HepG2 (cell line): ENCODE data around the gene EPM2AIP1. TPM values are rescaled to one million over a fixed set of nuclear protein-coding genes. Genes with fewer than 3 reads are reported as not detected.

Experiments used
- KLF16 ChIP-seq, 2 experiments: sonication (generic) in 1 of 2; formaldehyde crosslinking in 1 of 2; IDR thresholded peaks; 2 replicates each; pipeline versions ENCODE4 v1.6.1 to v1.8.0; 2016 to 2023; ENCODE audit warnings: missing genetic modification reagents in 2 of 2, missing compliant biosample characterization in 1 of 2
- MAZ ChIP-seq, 2 experiments: sonication (generic) in 1 of 2; formaldehyde crosslinking in 1 of 2; IDR thresholded peaks; 2 replicates each; pipeline versions ENCODE4 v1.5.0 to v1.6.1; 2012 to 2020; ENCODE audit warnings: low read depth in 2 of 2, mild to moderate bottlenecking in 2 of 2, borderline replicate concordance in 1 of 2, improper control_type of control experiment in 1 of 2, low read length in 1 of 2, missing genetic modification reagents in 1 of 2, moderate library complexity in 1 of 2
- MED1 ChIP-seq: sonication (generic); formaldehyde crosslinking; IDR thresholded peaks from 2 replicates; pipeline ENCODE4 v1.4.0; 2020; ENCODE audit warnings: missing genetic modification reagents
- MEIS1 ChIP-seq: sonication (generic); formaldehyde crosslinking; IDR thresholded peaks from 2 replicates; pipeline ENCODE4 v1.9.0; 2021; ENCODE audit warnings: mild to moderate bottlenecking, missing genetic modification reagents, moderate library complexity, borderline replicate concordance
- ONECUT2 ChIP-seq: sonication (generic); formaldehyde crosslinking; IDR thresholded peaks from 2 replicates; pipeline ENCODE4 v1.4.0; 2020; ENCODE audit warnings: missing genetic modification reagents
- SNAI1 ChIP-seq: sonication (generic); formaldehyde crosslinking; IDR thresholded peaks from 2 replicates; pipeline ENCODE4 v1.5.0; 2020; ENCODE audit warnings: mild to moderate bottlenecking, missing genetic modification reagents, borderline replicate concordance
- USF2 ChIP-seq, 2 experiments: sonication (generic) in 1 of 2; formaldehyde crosslinking in 1 of 2; IDR thresholded peaks; 2 replicates each; pipeline versions ENCODE4 v1.5.1 to v1.6.1; 2011 to 2020; ENCODE audit warnings: borderline replicate concordance in 1 of 2, low read depth in 1 of 2, low read length in 1 of 2, mild to moderate bottlenecking in 1 of 2, missing genetic modification reagents in 1 of 2, moderate library complexity in 1 of 2
- XBP1 ChIP-seq: sonication (generic); formaldehyde crosslinking; IDR thresholded peaks from 2 replicates; pipeline ENCODE4 v1.5.0; 2020; ENCODE audit warnings: missing genetic modification reagents
- ZIK1 ChIP-seq: sonication (generic); formaldehyde crosslinking; IDR thresholded peaks from 2 replicates; pipeline ENCODE4 v1.5.0; 2020; ENCODE audit warnings: mild to moderate bottlenecking, low read depth, missing genetic modification reagents, borderline replicate concordance
- ZNF121 ChIP-seq: sonication (generic); formaldehyde crosslinking; IDR thresholded peaks from 2 replicates; pipeline ENCODE4 v1.5.0; 2020; ENCODE audit warnings: mild to moderate bottlenecking, missing genetic modification reagents
- ZNF160 ChIP-seq: sonication (generic); formaldehyde crosslinking; IDR thresholded peaks from 2 replicates; pipeline ENCODE4 v1.8.0; 2022; ENCODE audit warnings: mild to moderate bottlenecking, inconsistent platforms, missing genetic modification reagents
- ZNF224 ChIP-seq: sonication (generic); formaldehyde crosslinking; IDR thresholded peaks from 2 replicates; pipeline ENCODE4 v1.5.0; 2020; ENCODE audit warnings: mild to moderate bottlenecking, missing genetic modification reagents
- ZNF350 ChIP-seq: sonication (generic); formaldehyde crosslinking; IDR thresholded peaks from 2 replicates; pipeline ENCODE4 v1.4.0; 2020; ENCODE audit warnings: mild to moderate bottlenecking, low read depth, missing genetic modification reagents, borderline replicate concordance
- ZNF562 ChIP-seq: sonication (generic); formaldehyde crosslinking; IDR thresholded peaks from 2 replicates; pipeline ENCODE4 v1.8.0; 2022; ENCODE audit warnings: missing genetic modification reagents, borderline replicate concordance
- ZNF83 ChIP-seq: sonication (generic); formaldehyde crosslinking; IDR thresholded peaks from 2 replicates; pipeline ENCODE4 v1.4.0; 2020; ENCODE audit warnings: missing genetic modification reagents, mild to moderate bottlenecking, borderline replicate concordance
- polyA plus RNA-seq, 8 experiments: library from polyadenylated mRNA; depleted of rRNA in 3 of 8; stranded (reverse) in 7 of 8; unstranded in 1 of 8; fragments of >200 nt; fragmentation: Illumina TruSeq in 4 of 8; extraction: Trizol in 4 of 8; gene quantifications; 2 replicates each; pipeline versions ENCODE4 v1.2.1 to v1.2.3, GENCODE V29; 2011 to 2016; ENCODE audit warnings: low read depth in 4 of 8, missing spikeins in 1 of 8, mixed read lengths in 1 of 8; ENCODE audit not compliant: insufficient read depth in 1 of 8
- total RNA-seq, 5 experiments: library from RNA; depleted of rRNA; stranded (reverse); fragments of >200 nt; fragmentation: Illumina TruSeq; extraction: Trizol; gene quantifications; 2 replicates each; pipeline ENCODE4 v1.2.3, GENCODE V29; 2016; ENCODE audit warnings: low read depth in 1 of 5
- TF ChIP-seq, protein P1 (sequence below): sonication (generic); formaldehyde crosslinking; IDR thresholded peaks from 2 replicates; pipeline ENCODE4 v1.4.0; 2020; ENCODE audit warnings: mild to moderate bottlenecking, missing genetic modification reagents

The EPM2AIP1 gene
- total and polyA plus RNA-seq, 2 of the 13 experiments (the other 11 are each of a cell fraction or from before 2014, with no cell fraction given), result 10.7 to 23.0 TPM

- TF ChIP-seq USF2 (IDR thresholded peaks at IDR 0.05; ENCODE audit: low read depth, low read length), result peak; percentile 44
- TF ChIP-seq USF2 (CRISPR knock-in tag; IDR thresholded peaks at IDR 0.05; ENCODE audit: borderline replicate concordance), result no peak; the same call in none of the 2 replicates
- TF ChIP-seq SNAI1 (CRISPR knock-in tag), result peak; percentile 82; the same call in 1 of the 2 replicates
- TF ChIP-seq ZNF350 (CRISPR knock-in tag), result peak; percentile 74; the same call in 1 of the 2 replicates
- TF ChIP-seq ZNF224, result no peak; the same call in 1 of the 2 replicates
- TF ChIP-seq, protein P1, sequence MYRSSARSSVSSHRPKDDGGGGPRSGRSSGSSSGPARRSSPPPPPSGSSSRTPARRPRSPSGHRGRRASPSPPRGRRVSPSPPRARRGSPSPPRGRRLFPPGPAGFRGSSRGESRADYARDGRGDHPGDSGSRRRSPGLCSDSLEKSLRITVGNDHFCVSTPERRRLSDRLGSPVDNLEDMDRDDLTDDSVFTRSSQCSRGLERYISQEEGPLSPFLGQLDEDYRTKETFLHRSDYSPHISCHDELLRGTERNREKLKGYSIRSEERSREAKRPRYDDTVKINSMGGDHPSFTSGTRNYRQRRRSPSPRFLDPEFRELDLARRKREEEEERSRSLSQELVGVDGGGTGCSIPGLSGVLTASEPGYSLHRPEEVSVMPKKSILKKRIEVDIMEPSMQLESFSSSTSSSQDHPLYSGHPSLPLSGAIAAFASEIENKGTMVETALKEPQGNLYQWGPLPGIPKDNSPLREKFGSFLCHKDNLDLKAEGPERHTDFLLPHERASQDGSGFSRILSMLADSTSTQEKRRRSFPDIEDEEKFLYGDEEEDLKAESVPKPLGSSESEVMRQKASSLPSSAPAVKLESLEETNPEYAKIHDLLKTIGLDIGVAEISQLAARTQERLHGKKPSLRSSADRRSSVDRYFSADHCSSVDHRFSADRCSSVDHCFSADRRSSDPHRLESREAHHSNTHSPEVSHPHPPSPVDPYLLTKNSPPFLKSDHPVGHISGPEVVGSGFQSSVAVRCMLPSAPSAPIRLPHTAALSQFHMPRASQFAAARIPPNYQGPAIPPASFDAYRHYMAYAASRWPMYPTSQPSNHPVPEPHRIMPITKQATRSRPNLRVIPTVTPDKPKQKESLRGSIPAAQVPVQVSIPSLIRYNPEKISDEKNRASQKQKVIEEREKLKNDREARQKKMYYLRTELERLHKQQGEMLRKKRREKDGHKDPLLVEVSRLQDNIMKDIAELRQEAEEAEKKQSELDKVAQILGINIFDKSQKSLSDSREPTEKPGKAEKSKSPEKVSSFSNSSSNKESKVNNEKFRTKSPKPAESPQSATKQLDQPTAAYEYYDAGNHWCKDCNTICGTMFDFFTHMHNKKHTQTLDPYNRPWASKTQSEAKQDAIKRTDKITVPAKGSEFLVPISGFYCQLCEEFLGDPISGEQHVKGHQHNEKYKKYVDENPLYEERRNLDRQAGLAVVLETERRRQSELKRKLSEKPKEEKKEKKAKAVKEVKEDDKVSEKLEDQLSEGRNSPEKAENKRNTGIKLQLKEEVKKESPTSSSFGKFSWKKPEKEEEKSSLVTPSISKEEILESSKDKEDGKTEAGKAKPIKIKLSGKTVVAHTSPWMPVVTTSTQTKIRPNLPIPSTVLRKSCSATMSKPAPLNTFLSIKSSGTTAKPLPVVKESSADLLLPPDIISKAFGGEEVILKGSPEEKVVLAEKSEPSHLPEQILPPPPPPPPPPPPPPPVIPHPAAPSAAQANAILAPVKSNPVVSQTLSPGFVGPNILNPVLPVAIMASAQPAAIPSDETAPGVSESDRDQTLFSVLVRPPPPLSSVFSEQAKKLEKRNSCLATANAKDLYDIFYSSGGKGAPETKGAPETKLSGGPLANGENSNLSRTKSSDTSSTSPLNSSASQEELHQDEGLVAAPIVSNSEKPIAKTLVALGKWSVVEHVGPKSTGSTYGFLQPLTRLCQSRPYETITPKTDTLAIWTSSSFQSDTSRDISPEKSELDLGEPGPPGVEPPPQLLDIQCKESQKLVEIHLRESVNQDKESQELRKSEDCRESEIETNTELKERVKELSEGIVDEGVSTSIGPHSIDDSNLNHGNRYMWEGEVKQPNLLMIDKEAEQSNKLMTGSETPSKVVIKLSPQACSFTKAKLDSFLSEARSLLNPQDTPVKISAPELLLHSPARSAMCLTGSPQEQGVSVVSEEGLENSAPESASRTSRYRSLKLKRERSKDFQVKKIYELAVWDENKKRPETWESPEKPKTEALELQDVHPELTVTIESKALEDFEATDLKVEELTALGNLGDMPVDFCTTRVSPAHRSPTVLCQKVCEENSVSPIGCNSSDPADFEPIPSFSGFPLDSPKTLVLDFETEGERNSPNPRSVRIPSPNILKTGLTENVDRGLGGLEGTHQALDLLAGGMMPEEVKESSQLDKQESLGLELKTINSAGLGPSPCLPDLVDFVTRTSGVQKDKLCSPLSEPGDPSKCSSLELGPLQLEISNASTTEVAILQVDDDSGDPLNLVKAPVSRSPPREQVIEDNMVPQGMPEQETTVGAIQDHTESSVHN (CRISPR knock-in tag), result 0 out of 2 replicates have a peak, but pooled peaks have one; percentile 57
- TF ChIP-seq MED1, result 0 out of 2 replicates have a peak, but pooled peaks have one; percentile 9
- TF ChIP-seq ZIK1 (CRISPR knock-in tag), result no peak
- TF ChIP-seq MEIS1 (CRISPR knock-in tag), result 0 out of 2 replicates have a peak, but pooled peaks have one; percentile 78
- peak; percentile 85 for TF ChIP-seq ZNF160 (CRISPR knock-in tag)
- TF ChIP-seq ONECUT2 (CRISPR knock-in tag), result 0 out of 2 replicates have a peak, but pooled peaks have one; percentile 11
- TF ChIP-seq XBP1 (CRISPR knock-in tag), result peak; percentile 58; the same call in 1 of the 2 replicates
- TF ChIP-seq ZNF121 (CRISPR knock-in tag), result no peak
- no peak for TF ChIP-seq MAZ (IDR thresholded peaks at IDR 0.05; ENCODE audit: borderline replicate concordance, low read depth, low read length)
- TF ChIP-seq MAZ (CRISPR knock-in tag; IDR thresholded peaks at IDR 0.05; ENCODE audit: low read depth), result peak; percentile 19; the same call in 1 of the 2 replicates
- no peak for TF ChIP-seq ZNF562 (CRISPR knock-in tag)
- peak in 1 of 2 experiments; percentile 73; a peak in 1 of 4 replicates for TF ChIP-seq KLF16 (CRISPR knock-in tag; IDR thresholded peaks at IDR 0.05)
- no peak for TF ChIP-seq ZNF83
These were observed 674 bp upstream of the EPM2AIP1 start, which contains the start of gene MLH1 (continued) for GRCh38 chr3:36993326-36994283.
